WTC11 (cell line): ENCODE measurements around the gene ZNF827. TPM values are rescaled to one million over a fixed set of nuclear protein-coding genes. Genes with fewer than 3 reads are reported as not detected.

Experiments
- ATAC-seq: fragments of 200-7000 bp; cut with Tn5 transposase; 2 replicates; pipeline ENCODE4 v1.10.0; 2021; ENCODE audit warnings: mild to moderate bottlenecking, moderate library complexity
- CTCF ChIA-PET: fragments of 300-600 bp; sonication (Branson Sonifier 250); formaldehyde crosslinking; loops from one replicate; lab custom pipeline; 2021; ENCODE audit warnings: antibody characterized with exemption; lab: Charles Lee
- POLR2A ChIA-PET: fragments of 350-600 bp; sonication (Branson Sonifier 250); formaldehyde crosslinking; loops from one replicate; lab custom pipeline; 2021; ENCODE audit warnings: antibody characterized with exemption; lab: Charles Lee
- DNase-seq: peaks from one replicate; pipeline ENCODE4 v3.0.0; 2021; ENCODE audit warnings: low spot score
- H3K27ac Mint-ChIP-seq: 2 replicates; pipeline ENCODE4 v1.8.0; 2021; ENCODE audit warnings: mixed read lengths
- H3K27me3 Mint-ChIP-seq: 2 replicates; pipeline ENCODE4 v1.8.0; 2021; ENCODE audit warnings: low read depth, mild to moderate bottlenecking, moderate library complexity, mixed read lengths
- H3K36me3 Mint-ChIP-seq: 2 replicates; pipeline ENCODE4 v1.8.0; 2021; ENCODE audit warnings: mixed read lengths
- H3K4me1 Mint-ChIP-seq: 2 replicates; pipeline ENCODE4 v1.8.0; 2022; ENCODE audit warnings: mixed read lengths
- H3K4me3 Mint-ChIP-seq: 2 replicates; pipeline ENCODE4 v1.8.0; 2021; ENCODE audit warnings: mild to moderate bottlenecking, moderate library complexity, mixed read lengths
- H3K9me3 Mint-ChIP-seq: 2 replicates; pipeline ENCODE4 v1.8.0; 2021; ENCODE audit warnings: mixed read lengths
- AFF4 ChIP-seq: sonication (generic); formaldehyde crosslinking; IDR thresholded peaks from 2 replicates; pipeline ENCODE4 v1.8.1; 2023; ENCODE audit warnings: mild to moderate bottlenecking, missing genetic modification reagents, borderline replicate concordance
- ATF2 ChIP-seq: sonication (generic); formaldehyde crosslinking; IDR thresholded peaks from 2 replicates; pipeline ENCODE4 v1.8.1; 2022; ENCODE audit warnings: low read depth, missing genetic modification reagents, borderline replicate concordance
- ATF6 ChIP-seq: sonication (generic); formaldehyde crosslinking; IDR thresholded peaks from 2 replicates; pipeline ENCODE4 v1.8.1; 2023; ENCODE audit warnings: mild to moderate bottlenecking, missing genetic modification reagents
- FOXJ3 ChIP-seq: sonication (generic); formaldehyde crosslinking; IDR thresholded peaks from 2 replicates; pipeline ENCODE4 v1.9.0; 2021; ENCODE audit warnings: missing genetic modification reagents, mild to moderate bottlenecking, borderline replicate concordance
- GTF2I ChIP-seq: fragments of 250-450 bp; sonication (Bioruptor Pico); conservative IDR thresholded peaks from 2 replicates; pipeline ENCODE4 v1.4.0; 2021; ENCODE audit warnings: mild to moderate bottlenecking
- MXD4 ChIP-seq: fragments of 250-450 bp; sonication (Bioruptor Pico); IDR thresholded peaks from 2 replicates; pipeline ENCODE4 v1.8.0; 2021; ENCODE audit warnings: mild to moderate bottlenecking, moderate library complexity, borderline replicate concordance
- NFYB ChIP-seq: sonication (generic); formaldehyde crosslinking; conservative IDR thresholded peaks from 2 replicates; pipeline ENCODE4 v1.8.0; 2022; ENCODE audit warnings: low read depth, missing genetic modification reagents
- NR2C2 ChIP-seq: sonication (generic); formaldehyde crosslinking; IDR thresholded peaks from 2 replicates; pipeline ENCODE4 v1.8.0; 2022; ENCODE audit warnings: mild to moderate bottlenecking, missing genetic modification reagents
- PRRX2 ChIP-seq: fragments of 250-450 bp; sonication (Bioruptor Pico); IDR thresholded peaks from 2 replicates; pipeline ENCODE4 v1.8.0; 2021; ENCODE audit warnings: mild to moderate bottlenecking
- SMAD4 ChIP-seq: sonication (generic); formaldehyde crosslinking; IDR thresholded peaks from 2 replicates; pipeline ENCODE4 v1.8.0; 2022; ENCODE audit warnings: mild to moderate bottlenecking, missing genetic modification reagents
- SOX15 ChIP-seq: fragments of 250-450 bp; sonication (Bioruptor Pico); IDR thresholded peaks from 2 replicates; pipeline ENCODE4 v1.9.0; 2021; ENCODE audit warnings: mild to moderate bottlenecking
- TCF7 ChIP-seq: sonication (generic); formaldehyde crosslinking; IDR thresholded peaks from 2 replicates; pipeline ENCODE4 v1.8.0; 2022; ENCODE audit warnings: mild to moderate bottlenecking, low read depth, missing genetic modification reagents, moderate library complexity
- TEAD1 ChIP-seq: sonication (generic); formaldehyde crosslinking; IDR thresholded peaks from 2 replicates; pipeline ENCODE4 v1.8.0; 2022; ENCODE audit warnings: mild to moderate bottlenecking, missing genetic modification reagents
- ZNF232 ChIP-seq: sonication (generic); formaldehyde crosslinking; IDR thresholded peaks from 2 replicates; pipeline ENCODE4 v1.8.0; 2022; ENCODE audit warnings: mild to moderate bottlenecking, missing genetic modification reagents
- ZNF423 ChIP-seq: fragments of 250-450 bp; sonication (Bioruptor Pico); IDR thresholded peaks from 2 replicates; pipeline ENCODE4 v2.1.2; 2022; ENCODE audit warnings: mild to moderate bottlenecking, moderate library complexity
- total RNA-seq: library from RNA; stranded (reverse); gene quantifications from 3 replicates; pipeline ENCODE4 v1.2.3, GENCODE V29; 2021
- TF ChIP-seq, protein P1 (sequence below): sonication (generic); formaldehyde crosslinking; IDR thresholded peaks from 2 replicates; pipeline ENCODE4 v1.8.0; 2022; ENCODE audit warnings: mild to moderate bottlenecking, missing genetic modification reagents
- TF ChIP-seq, protein P2 (sequence below): sonication (generic); formaldehyde crosslinking; IDR thresholded peaks from 2 replicates; pipeline ENCODE4 v1.8.1; 2023; ENCODE audit warnings: mild to moderate bottlenecking, moderate library complexity, missing genetic modification reagents
- TF ChIP-seq, protein P3 (sequence below): sonication (generic); formaldehyde crosslinking; IDR thresholded peaks from 2 replicates; pipeline ENCODE4 v1.8.0; 2022; ENCODE audit warnings: missing genetic modification reagents
- TF ChIP-seq, protein P4 (sequence below): fragments of 250-450 bp; sonication (Bioruptor Pico); IDR thresholded peaks from 2 replicates; pipeline ENCODE4 v2.1.2; 2022; ENCODE audit warnings: mild to moderate bottlenecking, moderate library complexity

Gene ZNF827
- total RNA-seq, 1 experiment from 2014 or later: 25.6 TPM

DNA sequence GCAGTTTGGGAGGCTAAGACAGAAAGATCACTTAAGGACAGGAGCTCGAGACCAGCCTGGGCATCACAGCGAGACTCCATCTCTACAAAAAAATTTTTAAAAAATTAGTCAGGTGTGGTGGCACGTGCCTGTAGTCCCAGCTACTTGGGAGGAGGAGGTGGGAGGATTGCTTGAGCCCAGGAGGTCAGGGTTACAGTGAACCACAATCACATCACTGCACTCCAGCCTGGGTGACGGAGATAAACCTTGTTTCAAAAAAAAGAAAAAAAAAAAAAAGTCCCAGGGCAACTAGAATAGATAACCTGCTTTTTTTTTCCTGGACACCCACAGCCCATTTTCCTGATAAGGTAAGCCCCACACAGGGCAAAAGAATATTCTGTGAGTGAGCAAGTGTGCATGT lies 162.4 kb downstream of the ZNF827 start:
- DNase-seq (no peak), ATAC-seq (no peak)
- Mint-ChIP-seq H3K4me3 (no peak overlapping the region), H3K27me3 (no peaks in the 10 kb centered on the region), H3K36me3 (peaks cover 50% of the 10 kb centered on the region), H3K9me3 (no peaks in the 10 kb centered on the region), H3K4me1 (peaks cover 39% of the 10 kb centered on the region), H3K27ac (peak overlapping the region; percentile 38; the same call in 1 of the 2 replicates)
- ChIA-PET POLR2A (no interaction called here), CTCF (no interaction called here)
- no peak for TF ChIP-seq GTF2I (CRISPR knock-in tag)
- TF ChIP-seq SOX15 (CRISPR knock-in tag): no peak
- no peak for TF ChIP-seq MXD4 (CRISPR knock-in tag)
- TF ChIP-seq, protein P1, sequence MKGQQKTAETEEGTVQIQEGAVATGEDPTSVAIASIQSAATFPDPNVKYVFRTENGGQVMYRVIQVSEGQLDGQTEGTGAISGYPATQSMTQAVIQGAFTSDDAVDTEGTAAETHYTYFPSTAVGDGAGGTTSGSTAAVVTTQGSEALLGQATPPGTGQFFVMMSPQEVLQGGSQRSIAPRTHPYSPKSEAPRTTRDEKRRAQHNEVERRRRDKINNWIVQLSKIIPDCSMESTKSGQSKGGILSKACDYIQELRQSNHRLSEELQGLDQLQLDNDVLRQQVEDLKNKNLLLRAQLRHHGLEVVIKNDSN (CRISPR knock-in tag): no peak
- TF ChIP-seq ATF2 (CRISPR knock-in tag): no peak
- no peak for TF ChIP-seq AFF4
- TF ChIP-seq, protein P2, sequence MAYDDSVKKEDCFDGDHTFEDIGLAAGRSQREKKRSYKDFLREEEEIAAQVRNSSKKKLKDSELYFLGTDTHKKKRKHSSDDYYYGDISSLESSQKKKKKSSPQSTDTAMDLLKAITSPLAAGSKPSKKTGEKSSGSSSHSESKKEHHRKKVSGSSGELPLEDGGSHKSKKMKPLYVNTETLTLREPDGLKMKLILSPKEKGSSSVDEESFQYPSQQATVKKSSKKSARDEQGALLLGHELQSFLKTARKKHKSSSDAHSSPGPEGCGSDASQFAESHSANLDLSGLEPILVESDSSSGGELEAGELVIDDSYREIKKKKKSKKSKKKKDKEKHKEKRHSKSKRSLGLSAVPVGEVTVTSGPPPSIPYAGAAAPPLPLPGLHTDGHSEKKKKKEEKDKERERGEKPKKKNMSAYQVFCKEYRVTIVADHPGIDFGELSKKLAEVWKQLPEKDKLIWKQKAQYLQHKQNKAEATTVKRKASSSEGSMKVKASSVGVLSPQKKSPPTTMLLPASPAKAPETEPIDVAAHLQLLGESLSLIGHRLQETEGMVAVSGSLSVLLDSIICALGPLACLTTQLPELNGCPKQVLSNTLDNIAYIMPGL (CRISPR knock-in tag): no peak

GRCh38 chr4:145775406-145775805 lies 163.2 kb downstream of the ZNF827 start:
- Mint-ChIP-seq H3K36me3 (peaks cover 51% of the 10 kb centered on the region), H3K4me3 (no peak overlapping the region), H3K27ac (peak overlapping the region; percentile 83; the same call in 1 of the 2 replicates), H3K9me3 (no peaks in the 10 kb centered on the region), H3K4me1 (peaks cover 35% of the 10 kb centered on the region), H3K27me3 (no peaks in the 10 kb centered on the region)
- ATAC-seq (peak; percentile 63), DNase-seq (no peak)
- POLR2A ChIA-PET: no interaction called here
- CTCF ChIA-PET: interaction anchor here (0.6 to 0.8 kb wide), 2 partner anchors 27 to 320 kb away, joined by 3 read pairs; no protein-coding TSS in a partner anchor
- TF ChIP-seq, protein P3, sequence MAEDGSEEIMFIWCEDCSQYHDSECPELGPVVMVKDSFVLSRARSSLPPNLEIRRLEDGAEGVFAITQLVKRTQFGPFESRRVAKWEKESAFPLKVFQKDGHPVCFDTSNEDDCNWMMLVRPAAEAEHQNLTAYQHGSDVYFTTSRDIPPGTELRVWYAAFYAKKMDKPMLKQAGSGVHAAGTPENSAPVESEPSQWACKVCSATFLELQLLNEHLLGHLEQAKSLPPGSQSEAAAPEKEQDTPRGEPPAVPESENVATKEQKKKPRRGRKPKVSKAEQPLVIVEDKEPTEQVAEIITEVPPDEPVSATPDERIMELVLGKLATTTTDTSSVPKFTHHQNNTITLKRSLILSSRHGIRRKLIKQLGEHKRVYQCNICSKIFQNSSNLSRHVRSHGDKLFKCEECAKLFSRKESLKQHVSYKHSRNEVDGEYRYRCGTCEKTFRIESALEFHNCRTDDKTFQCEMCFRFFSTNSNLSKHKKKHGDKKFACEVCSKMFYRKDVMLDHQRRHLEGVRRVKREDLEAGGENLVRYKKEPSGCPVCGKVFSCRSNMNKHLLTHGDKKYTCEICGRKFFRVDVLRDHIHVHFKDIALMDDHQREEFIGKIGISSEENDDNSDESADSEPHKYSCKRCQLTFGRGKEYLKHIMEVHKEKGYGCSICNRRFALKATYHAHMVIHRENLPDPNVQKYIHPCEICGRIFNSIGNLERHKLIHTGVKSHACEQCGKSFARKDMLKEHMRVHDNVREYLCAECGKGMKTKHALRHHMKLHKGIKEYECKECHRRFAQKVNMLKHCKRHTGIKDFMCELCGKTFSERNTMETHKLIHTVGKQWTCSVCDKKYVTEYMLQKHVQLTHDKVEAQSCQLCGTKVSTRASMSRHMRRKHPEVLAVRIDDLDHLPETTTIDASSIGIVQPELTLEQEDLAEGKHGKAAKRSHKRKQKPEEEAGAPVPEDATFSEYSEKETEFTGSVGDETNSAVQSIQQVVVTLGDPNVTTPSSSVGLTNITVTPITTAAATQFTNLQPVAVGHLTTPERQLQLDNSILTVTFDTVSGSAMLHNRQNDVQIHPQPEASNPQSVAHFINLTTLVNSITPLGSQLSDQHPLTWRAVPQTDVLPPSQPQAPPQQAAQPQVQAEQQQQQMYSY (CRISPR knock-in tag): no peak
- TF ChIP-seq FOXJ3 (CRISPR knock-in tag) (no peak), TEAD1 (CRISPR knock-in tag) (no peak), ATF2 (CRISPR knock-in tag) (no peak), ZNF232 (CRISPR knock-in tag) (no peak), TCF7 (CRISPR knock-in tag) (no peak), NFYB (CRISPR knock-in tag) (no peak), PRRX2 (CRISPR knock-in tag) (no peak), SMAD4 (CRISPR knock-in tag) (no peak), NR2C2 (CRISPR knock-in tag) (no peak), ZNF423 (no peak), ATF6 (CRISPR knock-in tag) (no peak)
- TF ChIP-seq, protein P4, sequence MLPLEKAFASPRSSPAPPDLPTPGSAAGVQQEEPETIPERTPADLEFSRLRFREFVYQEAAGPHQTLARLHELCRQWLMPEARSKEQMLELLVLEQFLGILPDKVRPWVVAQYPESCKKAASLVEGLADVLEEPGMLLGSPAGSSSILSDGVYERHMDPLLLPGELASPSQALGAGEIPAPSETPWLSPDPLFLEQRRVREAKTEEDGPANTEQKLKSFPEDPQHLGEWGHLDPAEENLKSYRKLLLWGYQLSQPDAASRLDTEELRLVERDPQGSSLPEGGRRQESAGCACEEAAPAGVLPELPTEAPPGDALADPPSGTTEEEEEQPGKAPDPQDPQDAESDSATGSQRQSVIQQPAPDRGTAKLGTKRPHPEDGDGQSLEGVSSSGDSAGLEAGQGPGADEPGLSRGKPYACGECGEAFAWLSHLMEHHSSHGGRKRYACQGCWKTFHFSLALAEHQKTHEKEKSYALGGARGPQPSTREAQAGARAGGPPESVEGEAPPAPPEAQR (CRISPR knock-in tag): no peak
